ENCODE results near the gene SPC25.
"Not testable (repeated sequence)": the region's sequence is repeated elsewhere in the genome, so short reads cannot be mapped to it uniquely, and the experiment has no call there.

Gene SPC25

GRCh38 chr2:168890006-168890782 lies at the start of gene SPC25:
Gene SPC25 (minus strand): TSS chr2:168890430. CDS start chr2:168889519, 911 bp downstream.
- Mint-ChIP-seq H3K4me1 (peaks cover 6% of the 10 kb centered on the region), H3K27me3 (peaks cover 23% of the 10 kb centered on the region), H3K27ac (peak within 1 kb of the TSS; percentile 99), H3K9me3 (no peaks in the 10 kb centered on the region), H3K4me3 (peak within 1 kb of the TSS; percentile 91 to 99)
- DNase-seq (peak; percentile 86 to 92), ATAC-seq (peak; percentile 99)

- Mint-ChIP-seq H3K27ac (no peak overlapping the region), H3K4me1 (no peaks in the 10 kb centered on the region), H3K4me3 (no peak overlapping the region), H3K27me3 (peaks cover 16% of the 10 kb centered on the region), H3K9me3 (no peaks in the 10 kb centered on the region)
- ATAC-seq, result peak; percentile 40
- DNase-seq, result no peak
Measured at GRCh38 chr2:168939918-168940317, 49.7 kb upstream of the SPC25 start.

- Mint-ChIP-seq H3K4me1 (no peaks in the 10 kb centered on the region), H3K27ac (no peak overlapping the region), H3K27me3 (peaks cover 13% of the 10 kb centered on the region), H3K4me3 (no peak overlapping the region), H3K9me3 (no peaks in the 10 kb centered on the region)
- DNase-seq (no peak), ATAC-seq (no peak)
Measured at GRCh38 chr2:168939061-168939460, 48.8 kb upstream of the SPC25 start.

GRCh38 chr2:168935810-168936581 lies 45.8 kb upstream of the SPC25 start:
- Mint-ChIP-seq H3K27ac (no peak overlapping the region), H3K4me1 (no peaks in the 10 kb centered on the region), H3K27me3 (peaks cover 16% of the 10 kb centered on the region), H3K4me3 (no peak overlapping the region), H3K9me3 (no peaks in the 10 kb centered on the region)
- ATAC-seq (no peak), DNase-seq (no peak)

GRCh38 chr2:168934826-168935225 lies 44.6 kb upstream of the SPC25 start:
- no peak overlapping the region for H3K27ac Mint-ChIP-seq
- ATAC-seq (no peak), DNase-seq (no peak)
- no peak overlapping the region for H3K4me3 Mint-ChIP-seq
- H3K27me3 Mint-ChIP-seq, result peaks cover 16% of the 10 kb centered on the region
- no peaks in the 10 kb centered on the region for H3K4me1 Mint-ChIP-seq
- H3K9me3 Mint-ChIP-seq, result no peaks in the 10 kb centered on the region

GRCh38 chr2:168932174-168932573 lies 41.9 kb upstream of the SPC25 start:
- not testable (repeated sequence) for DNase-seq, ATAC-seq, H3K4me1 Mint-ChIP-seq, H3K27ac Mint-ChIP-seq, H3K9me3 Mint-ChIP-seq, H3K4me3 Mint-ChIP-seq
- peaks cover 27% of the 10 kb centered on the region for H3K27me3 Mint-ChIP-seq

GRCh38 chr2:168930242-168930641 lies 40.0 kb upstream of the SPC25 start:
- peaks cover 20% of the 10 kb centered on the region for H3K27me3 Mint-ChIP-seq

GRCh38 chr2:168929031-168929430 lies 38.8 kb upstream of the SPC25 start:
- DNase-seq, result no peak
- Mint-ChIP-seq H3K4me3 (no peak overlapping the region), H3K27me3 (peaks cover 18% of the 10 kb centered on the region), H3K9me3 (no peaks in the 10 kb centered on the region), H3K27ac (no peak overlapping the region), H3K4me1 (no peaks in the 10 kb centered on the region)
- ATAC-seq, result no peak

More at GRCh38 chr2:168930242-168930641, 40.0 kb upstream of the SPC25 start:
- no peaks in the 10 kb centered on the region for H3K9me3 Mint-ChIP-seq
- no peak overlapping the region for H3K27ac Mint-ChIP-seq
- ATAC-seq, result no peak
- no peak overlapping the region for H3K4me3 Mint-ChIP-seq
- no peaks in the 10 kb centered on the region for H3K4me1 Mint-ChIP-seq
- no peak for DNase-seq

- ATAC-seq (no peak), DNase-seq (no peak)
- Mint-ChIP-seq H3K27me3 (peaks cover 25% of the 10 kb centered on the region), H3K4me1 (no peaks in the 10 kb centered on the region), H3K27ac (no peak overlapping the region), H3K9me3 (no peaks in the 10 kb centered on the region), H3K4me3 (no peak overlapping the region)
Measured at GRCh38 chr2:168928113-168928831, 38.0 kb upstream of the SPC25 start.

GRCh38 chr2:168926621-168927386 lies 36.6 kb upstream of the SPC25 start:
- no peak for DNase-seq
- no peaks in the 10 kb centered on the region for H3K4me1 Mint-ChIP-seq
- no peak overlapping the region for H3K27ac Mint-ChIP-seq
- no peak for ATAC-seq
- H3K9me3 Mint-ChIP-seq, result no peaks in the 10 kb centered on the region
- H3K4me3 Mint-ChIP-seq, result no peak overlapping the region
- peaks cover 33% of the 10 kb centered on the region for H3K27me3 Mint-ChIP-seq

GRCh38 chr2:168920504-168921157 lies 30.4 kb upstream of the SPC25 start:
- H3K4me3 Mint-ChIP-seq, result no peak overlapping the region
- H3K4me1 Mint-ChIP-seq, result peaks cover 12% of the 10 kb centered on the region
- ATAC-seq, result no peak
- no peak overlapping the region for H3K27ac Mint-ChIP-seq
- peaks cover 35% of the 10 kb centered on the region for H3K27me3 Mint-ChIP-seq
- no peaks in the 10 kb centered on the region for H3K9me3 Mint-ChIP-seq
- no peak for DNase-seq

- Mint-ChIP-seq H3K27ac (no peak overlapping the region), H3K27me3 (peaks cover 41% of the 10 kb centered on the region), H3K9me3 (peaks cover 0 to 7% of the 10 kb centered on the region in 2 donors), H3K4me3 (no peak overlapping the region), H3K4me1 (peaks cover 16% of the 10 kb centered on the region)
- ATAC-seq, result no peak
- DNase-seq, result no peak
Measured at GRCh38 chr2:168916331-168916675, 26.1 kb upstream of the SPC25 start.

- no peak for DNase-seq
- H3K4me3 Mint-ChIP-seq, result no peak overlapping the region
- H3K27me3 Mint-ChIP-seq, result peaks cover 41% of the 10 kb centered on the region
- ATAC-seq, result peak; percentile 71
- peaks cover 16% of the 10 kb centered on the region for H3K4me1 Mint-ChIP-seq
- H3K27ac Mint-ChIP-seq, result no peak overlapping the region
- peaks cover 0 to 7% of the 10 kb centered on the region in 2 donors for H3K9me3 Mint-ChIP-seq
Measured at GRCh38 chr2:168915441-168916330, 25.5 kb upstream of the SPC25 start.

- Mint-ChIP-seq H3K27me3 (peaks cover 45% of the 10 kb centered on the region), H3K9me3 (peaks cover 0 to 7% of the 10 kb centered on the region in 2 donors), H3K4me1 (peaks cover 11% of the 10 kb centered on the region), H3K4me3 (no peak overlapping the region), H3K27ac (no peak overlapping the region)
- ATAC-seq (no peak), DNase-seq (no peak)
Measured at GRCh38 chr2:168913495-168913894, 23.3 kb upstream of the SPC25 start.

All from stimulated activated naive CD8-positive, alpha-beta T cell treated with anti-CD3 and anti-CD28 coated beads, Interleukin-15, amount 100 ng/mL, for 72 hours (primary cell).